A673 (cell line): ENCODE measurements around the gene FAM83F. TPM values are rescaled to one million over a fixed set of nuclear protein-coding genes. Genes with fewer than 3 reads are reported as not detected.

Source experiments
- BruUV-seq: library from RNA; stranded (reverse); fragments of 400-500 nt; replicated peaks from 2 replicates; lab custom pipeline; 2021; lab: Mats Ljungman, UMichigan
- CTCF ChIA-PET: fragments of 300-600 bp; sonication (Branson Sonifier 250); formaldehyde crosslinking; loops from one replicate; lab custom pipeline; 2022; ENCODE audit warnings: antibody characterized with exemption; lab: Charles Lee
- POLR2A ChIA-PET: fragments of 300-600 bp; sonication (Branson Sonifier 250); formaldehyde crosslinking; loops from one replicate; lab custom pipeline; 2022; ENCODE audit warnings: antibody characterized with exemption; ENCODE audit not compliant: low non-redundant PET; lab: Charles Lee
- DNase-seq: peaks from one replicate; pipeline ENCODE4 v3.0.0-alpha.2; 2015; ENCODE audit warnings: low spot score
- H3K27ac ChIP-seq: fragments of 200-600 bp; sonication (generic); 2 replicates; pipeline ENCODE4 v1.5.1; 2016; ENCODE audit warnings: mixed run types, low read depth, mild to moderate bottlenecking, mixed read lengths, antibody characterized with exemption, low read length; ENCODE audit not compliant: poor library complexity, severe bottlenecking
- H3K27me3 ChIP-seq: fragments of 200-600 bp; sonication (generic); replicated peaks from 2 replicates; pipeline ENCODE4 v1.6.1; 2017; ENCODE audit warnings: mixed run types, low read depth, mild to moderate bottlenecking, mixed read lengths, antibody characterized with exemption, low read length; ENCODE audit not compliant: insufficient read depth, poor library complexity
- H3K36me3 ChIP-seq: fragments of 200-600 bp; sonication (generic); 2 replicates; pipeline ENCODE4 v1.6.1; 2016; ENCODE audit warnings: mixed run types, mild to moderate bottlenecking, mixed read lengths, antibody characterized with exemption, low read length; ENCODE audit not compliant: insufficient read depth, poor library complexity, severe bottlenecking
- H3K4me1 ChIP-seq: fragments of 200-600 bp; sonication (generic); 2 replicates; pipeline ENCODE4 v1.6.1; 2017; ENCODE audit warnings: mixed run types, mild to moderate bottlenecking, mixed read lengths, antibody characterized with exemption, low read length; ENCODE audit not compliant: insufficient read depth, poor library complexity, severe bottlenecking
- H3K4me3 ChIP-seq: fragments of 200-600 bp; sonication (generic); 2 replicates; pipeline ENCODE4 v1.5.1; 2016; ENCODE audit warnings: low read depth, mixed run types, mild to moderate bottlenecking, mixed read lengths, low read length; ENCODE audit not compliant: poor library complexity, severe bottlenecking
- H3K9me3 ChIP-seq: fragments of 200-600 bp; sonication (generic); 2 replicates; pipeline ENCODE4 v1.6.1; 2016; ENCODE audit warnings: mixed run types, low read depth, mild to moderate bottlenecking, mixed read lengths, antibody characterized with exemption, low read length; ENCODE audit not compliant: poor library complexity, severe bottlenecking
- CTCF ChIP-seq: fragments of 300-800, 200-600 bp; sonication (generic); conservative IDR thresholded peaks from 2 replicates; pipeline ENCODE4 v1.5.1; 2017; ENCODE audit warnings: low read depth, mild to moderate bottlenecking, antibody characterized with exemption, low read length, moderate library complexity, mixed read lengths
- EZH2 ChIP-seq: fragments of 200-600 bp; sonication (generic); IDR thresholded peaks from 2 replicates; pipeline ENCODE4 v1.6.1; 2017; ENCODE audit warnings: borderline replicate concordance, low read depth, mild to moderate bottlenecking, mixed read lengths, antibody characterized with exemption, low read length; ENCODE audit not compliant: poor library complexity, severe bottlenecking
- intact Hi-C: fragments of 100-400 bp; cut with micrococcal nuclease; formaldehyde crosslinking; loops from one replicate; pipeline ENCODE4 v1.10.0; 2022; ENCODE audit not compliant: unreplicated experiment
- total RNA-seq: library from RNA; stranded (reverse); gene quantifications from 2 replicates; pipeline ENCODE4 v1.2.3, GENCODE V29; 2021

The FAM83F gene
- total RNA-seq, 1 experiment from 2014 or later, result not detected

GRCh38 chr22:40028098-40028425, 33.3 kb downstream of the FAM83F start:
- TF ChIP-seq CTCF (no peak), EZH2 (no peak)
- H3K27me3 ChIP-seq, result no peaks in the 10 kb centered on the region
- no TSS peak for BruUV-seq
- no peak overlapping the region for H3K27ac ChIP-seq
- ChIA-PET POLR2A (no interaction called here), CTCF (no interaction called here)
- DNase-seq, result no peak
- H3K9me3 ChIP-seq, result no peaks in the 10 kb centered on the region
- no peak overlapping the region for H3K4me3 ChIP-seq
- H3K36me3 ChIP-seq, result no peaks in the 10 kb centered on the region
- H3K4me1 ChIP-seq, result no peaks in the 10 kb centered on the region
- intact Hi-C loops, result no loop called here

- Histone ChIP-seq H3K4me1 (no peaks in the 10 kb centered on the region), H3K27ac (no peak overlapping the region), H3K9me3 (no peaks in the 10 kb centered on the region), H3K36me3 (no peaks in the 10 kb centered on the region), H3K27me3 (no peaks in the 10 kb centered on the region), H3K4me3 (no peak overlapping the region)
- intact Hi-C loops, result no loop called here
- no TSS peak for BruUV-seq
- DNase-seq, result no peak
- CTCF ChIA-PET, result no interaction called here
- POLR2A ChIA-PET, result no interaction called here
- TF ChIP-seq CTCF (no peak), EZH2 (no peak)
These were observed 34.6 kb downstream of the FAM83F start for GRCh38 chr22:40029189-40029890.

- POLR2A ChIA-PET, result no interaction called here
- Histone ChIP-seq H3K36me3 (no peaks in the 10 kb centered on the region), H3K4me3 (no peak overlapping the region), H3K27me3 (no peaks in the 10 kb centered on the region), H3K27ac (no peak overlapping the region), H3K9me3 (no peaks in the 10 kb centered on the region), H3K4me1 (no peaks in the 10 kb centered on the region)
- TF ChIP-seq EZH2, result no peak
- TF ChIP-seq CTCF, result no peak
- CTCF ChIA-PET, result no interaction called here
- no peak for DNase-seq
- intact Hi-C loops, result no loop called here
- BruUV-seq, result no TSS peak
These were observed 35.4 kb downstream of the FAM83F start for GRCh38 chr22:40030026-40030757.
